GM15510 (cell line): Measurements from ENCODE around the gene ICA1.

Experiments
- POLR2A ChIP-seq: IDR thresholded peaks from 3 replicates; pipeline ENCODE4 v1.6.1; 2011; ENCODE audit warnings: borderline replicate concordance; ENCODE audit not compliant: insufficient read length; ENCODE audit errors: extremely low read depth

The ICA1 gene

DNA sequence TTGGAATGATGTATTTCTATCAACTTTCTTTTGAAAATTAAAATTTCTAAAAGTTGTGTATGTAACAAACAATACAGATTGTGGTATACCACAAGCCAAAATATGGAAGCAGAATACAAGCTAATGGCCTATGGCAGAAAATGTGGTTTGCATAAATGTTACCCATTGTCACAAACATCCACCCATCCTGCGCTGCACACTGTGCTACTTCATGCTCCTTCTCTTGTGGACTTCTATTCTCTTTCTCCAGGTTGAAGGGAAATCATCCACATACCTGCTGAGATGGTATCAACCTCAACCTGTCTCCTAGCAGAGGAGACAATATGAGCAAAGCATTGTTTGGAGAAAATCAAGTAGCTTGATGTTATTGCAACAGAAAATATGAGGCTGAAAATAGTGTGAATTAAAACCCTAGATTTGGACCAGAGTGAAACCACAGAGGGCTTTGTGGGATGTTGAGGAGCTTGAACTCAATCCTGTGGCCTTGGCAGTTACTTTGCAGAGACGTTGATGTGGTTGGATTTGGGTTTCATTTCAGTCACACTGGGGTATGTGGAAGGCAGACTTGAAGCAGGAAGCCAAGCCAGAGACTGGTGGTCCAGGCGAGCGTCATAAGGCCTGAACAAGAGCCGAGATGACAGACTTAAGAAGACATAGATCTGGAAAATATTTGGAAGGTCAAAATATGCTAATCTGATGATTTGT, 63.8 kb downstream of the ICA1 start:
- no peak for TF ChIP-seq POLR2A

DNA sequence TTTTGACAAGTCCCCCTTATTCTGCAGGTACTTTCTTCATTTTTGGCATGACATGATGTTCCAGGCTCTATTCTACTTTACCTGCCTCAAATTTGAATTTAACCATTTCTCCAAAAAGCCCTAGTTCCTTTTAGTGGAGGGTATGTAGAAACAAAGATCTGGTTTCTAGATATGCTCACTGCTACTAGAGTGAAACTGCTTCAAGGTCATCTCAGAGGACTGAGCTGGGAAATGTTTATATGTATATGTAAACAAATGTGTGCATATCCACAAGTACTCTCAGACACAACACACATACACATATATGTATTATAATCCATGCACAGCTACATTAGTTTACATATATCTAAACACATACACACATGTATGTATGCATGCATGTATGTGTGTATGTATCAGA, 69.1 kb downstream of the ICA1 start:
- no peak for TF ChIP-seq POLR2A

DNA sequence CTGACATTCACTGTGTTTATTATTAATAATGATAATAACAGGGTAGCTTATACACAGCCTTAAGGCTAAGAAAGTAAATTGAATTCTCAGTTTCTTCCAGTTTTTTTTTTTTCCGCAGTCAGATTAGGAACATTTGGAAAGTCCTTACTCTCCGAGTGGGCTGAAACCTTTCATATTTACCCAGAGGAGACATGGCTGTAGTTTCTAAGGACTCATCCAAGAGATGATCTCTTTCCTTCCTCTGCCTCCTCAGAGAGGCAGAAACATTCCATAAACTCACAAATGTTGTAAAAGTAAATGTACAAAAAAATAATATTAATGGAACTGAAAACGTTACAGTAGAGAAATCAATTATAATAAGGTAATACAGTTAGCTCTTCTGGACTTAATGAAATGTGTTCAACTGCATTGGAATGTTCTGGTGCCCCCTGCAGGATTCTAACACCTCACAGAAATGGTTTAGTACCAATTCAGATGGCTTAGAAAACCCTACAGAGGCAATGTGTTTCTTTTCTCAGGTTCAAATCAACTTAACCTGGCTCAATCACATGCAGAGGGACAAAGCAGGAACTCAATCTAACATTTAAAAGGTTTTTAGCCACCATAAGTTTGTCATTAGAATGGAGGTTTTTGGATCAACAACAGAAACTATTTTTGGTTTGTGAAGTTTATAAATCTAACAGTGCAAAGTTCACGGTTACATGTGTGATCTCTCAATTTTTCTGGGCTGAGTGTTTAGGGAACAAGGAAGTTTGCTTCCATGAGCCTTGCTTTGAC, 71.7 kb downstream of the ICA1 start:
- TF ChIP-seq POLR2A, result no peak

DNA sequence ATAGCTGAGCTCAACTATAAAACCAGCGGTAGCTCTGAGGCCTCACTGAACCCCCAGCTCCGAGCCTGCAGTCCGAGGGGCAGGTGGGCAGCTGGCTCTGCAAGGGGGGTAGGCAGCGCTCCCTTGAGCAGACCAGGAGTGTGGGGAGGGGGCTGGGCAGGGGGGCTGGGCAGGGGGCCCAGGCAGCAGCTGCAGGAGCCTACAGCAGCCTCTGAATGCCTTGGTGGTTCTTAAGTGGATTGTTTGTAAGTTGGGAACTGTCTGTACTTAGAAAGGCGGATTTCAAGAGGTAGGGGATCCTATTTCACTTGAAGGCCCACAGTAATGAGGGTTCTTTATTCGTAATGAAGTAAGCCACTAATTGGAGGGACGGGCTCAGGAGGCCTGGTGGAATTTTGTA, 72.3 kb downstream of the ICA1 start:
- no peak for TF ChIP-seq POLR2A

DNA sequence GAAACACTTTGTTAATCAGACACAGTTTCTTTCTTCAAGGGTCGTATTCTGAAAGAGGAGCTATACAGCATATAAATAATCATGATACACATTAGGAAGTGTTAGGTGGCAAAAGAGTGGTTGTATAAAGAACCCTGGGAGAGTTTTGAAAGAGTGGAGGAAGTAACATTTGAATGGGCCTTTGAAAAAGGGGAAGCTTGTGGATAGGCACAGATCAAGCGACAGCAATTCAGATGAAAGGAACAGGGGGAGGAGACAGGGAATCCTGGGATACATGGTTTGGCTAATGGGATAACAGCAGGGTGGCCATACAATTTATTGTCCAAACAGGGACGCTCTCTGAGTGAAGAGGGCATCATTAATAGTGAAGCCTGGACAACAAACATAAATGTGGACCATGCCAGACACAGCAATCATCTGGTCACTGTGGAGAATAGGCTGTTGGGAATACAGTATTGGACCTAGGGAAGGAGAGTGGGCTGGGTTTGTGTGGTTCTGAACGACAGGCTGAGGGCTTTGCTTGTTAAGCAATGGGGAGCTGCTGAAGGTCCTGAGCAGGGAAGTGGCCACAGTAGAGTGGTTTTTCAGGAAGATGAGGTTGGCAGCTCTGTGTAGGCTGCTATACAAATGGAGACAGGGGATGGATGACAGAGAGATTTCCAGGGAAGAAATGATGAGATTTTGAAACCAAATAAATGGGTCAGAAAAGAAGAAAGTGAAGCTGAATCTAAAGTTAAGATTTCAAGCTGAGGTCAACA, 75.9 kb downstream of the ICA1 start:
- TF ChIP-seq POLR2A, result no peak

DNA sequence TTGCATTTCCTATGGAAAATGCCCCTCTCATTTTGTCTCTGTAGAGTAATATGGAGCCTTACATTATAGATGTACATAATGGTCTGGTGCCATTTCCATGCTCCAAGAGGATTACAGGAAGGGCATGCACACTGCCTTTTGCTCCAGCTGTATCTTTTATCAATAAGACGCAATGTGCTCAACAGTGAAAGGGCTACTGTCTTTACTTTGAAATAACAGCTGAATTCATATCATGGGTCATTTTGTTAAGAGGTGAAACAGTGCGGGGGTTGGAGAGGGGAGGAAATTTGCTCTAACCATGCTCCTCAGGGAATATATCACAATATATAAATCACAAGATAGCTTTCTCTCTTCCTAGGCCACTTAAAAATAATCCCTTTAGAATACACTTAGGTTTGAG, 77.7 kb downstream of the ICA1 start:
- TF ChIP-seq POLR2A, result no peak

DNA sequence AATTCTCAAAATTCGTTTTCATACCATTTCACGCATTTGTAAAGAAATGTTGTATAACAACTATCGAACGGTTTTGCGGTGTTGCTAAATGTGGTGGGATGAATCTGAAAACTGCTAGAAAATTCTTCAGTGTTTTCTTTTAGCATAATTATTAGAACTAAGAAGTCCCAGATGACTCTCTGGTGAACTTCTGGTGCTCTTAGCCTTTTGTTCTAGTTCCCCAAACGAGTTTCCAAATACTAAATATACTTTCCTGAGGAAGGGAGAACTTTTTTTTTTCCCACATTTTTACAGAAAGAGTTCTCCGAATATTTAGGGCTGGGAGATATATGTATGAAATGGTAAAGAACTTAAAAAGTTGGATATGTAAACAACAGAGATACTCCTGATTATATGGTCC, 82.5 kb downstream of the ICA1 start:
- TF ChIP-seq POLR2A, result no peak

DNA sequence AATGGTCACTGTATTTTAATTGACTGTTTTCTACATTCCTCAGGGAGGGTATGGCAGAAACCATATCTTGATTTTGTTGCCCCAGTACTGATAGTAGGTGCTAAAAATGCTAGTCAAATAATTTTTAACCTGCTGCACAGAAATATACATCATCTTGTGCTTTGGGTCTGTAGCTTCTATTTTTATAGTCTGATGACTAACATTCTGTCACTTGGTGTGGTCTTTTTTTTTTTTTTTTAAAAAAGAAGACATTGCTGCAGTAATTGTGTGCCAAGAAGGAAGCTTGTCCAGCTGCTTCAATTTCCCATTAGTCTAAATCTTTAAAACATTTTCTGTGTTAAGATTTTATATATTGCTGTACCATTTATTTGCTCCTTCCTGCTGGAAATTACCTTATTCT, 83.6 kb downstream of the ICA1 start:
- TF ChIP-seq POLR2A, result no peak

DNA sequence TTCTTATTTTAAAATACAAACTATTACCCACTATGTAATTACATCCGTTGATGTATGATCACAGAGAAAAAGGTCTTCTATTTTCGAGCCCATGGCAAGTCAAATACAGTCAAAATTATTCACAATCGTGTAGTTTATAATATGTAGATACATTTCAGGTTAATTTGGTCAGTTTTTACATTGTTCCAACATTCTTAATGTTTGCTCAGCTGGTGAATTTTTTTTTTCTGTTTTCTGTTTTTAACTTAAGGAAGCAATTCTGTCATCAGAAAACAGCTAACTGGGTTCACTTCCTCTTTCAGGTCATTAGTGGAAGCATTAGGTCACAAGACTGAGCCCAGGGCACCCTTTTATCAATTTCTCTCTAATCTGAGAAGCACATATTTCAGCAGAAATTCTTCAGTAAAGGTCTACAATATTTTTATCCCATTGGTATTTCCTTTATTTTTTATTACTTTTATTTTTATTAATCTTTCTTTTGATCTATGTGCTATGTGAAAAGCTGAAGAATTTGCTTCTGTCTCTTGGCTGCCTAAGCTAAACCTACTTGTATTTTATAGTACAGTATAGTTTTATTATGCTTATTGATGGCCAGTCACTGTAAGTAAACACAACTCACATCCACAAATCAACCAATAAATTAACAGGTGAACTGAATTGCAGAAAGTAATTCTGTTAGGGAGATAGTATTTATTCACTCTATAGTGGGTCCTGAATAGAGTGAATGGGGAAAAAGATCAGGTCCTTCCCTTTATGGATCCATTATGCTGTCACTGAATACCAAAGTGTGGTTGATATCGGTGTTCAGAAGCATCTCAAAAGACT, 84.6 kb downstream of the ICA1 start:
- TF ChIP-seq POLR2A, result no peak

DNA sequence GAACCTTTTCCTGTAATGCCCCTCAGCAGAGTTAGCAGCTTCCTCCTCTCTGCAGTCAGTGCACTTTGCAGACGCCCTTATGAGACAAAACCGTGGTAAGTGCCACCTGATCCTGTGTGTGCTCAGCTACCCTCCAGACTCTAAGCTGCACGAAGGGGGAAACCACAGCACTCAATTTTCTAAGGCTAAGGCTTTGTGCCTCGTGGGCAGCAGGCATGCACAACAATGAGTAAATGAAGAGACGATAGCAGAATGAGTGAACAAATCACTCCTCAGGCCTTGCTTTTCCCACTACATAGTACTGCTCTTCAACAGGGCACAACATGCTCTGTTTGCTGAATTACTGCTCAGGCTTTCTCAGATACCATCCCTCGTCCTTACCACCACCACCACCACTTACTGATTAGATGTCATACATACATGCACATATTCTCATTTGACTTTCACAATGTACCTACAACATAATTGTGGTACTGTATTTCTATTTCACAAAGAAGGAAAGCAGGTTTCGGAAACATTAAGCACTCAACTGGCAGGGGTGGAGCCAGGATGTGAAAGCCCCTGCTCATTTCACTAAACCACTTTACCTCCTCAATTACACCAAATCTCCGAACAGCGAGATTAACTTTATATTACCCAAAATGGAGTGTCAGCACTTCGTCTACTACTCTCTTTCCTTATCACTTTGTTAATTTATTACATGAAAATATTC, 85.4 kb downstream of the ICA1 start:
- peak; percentile 14 for TF ChIP-seq POLR2A

DNA sequence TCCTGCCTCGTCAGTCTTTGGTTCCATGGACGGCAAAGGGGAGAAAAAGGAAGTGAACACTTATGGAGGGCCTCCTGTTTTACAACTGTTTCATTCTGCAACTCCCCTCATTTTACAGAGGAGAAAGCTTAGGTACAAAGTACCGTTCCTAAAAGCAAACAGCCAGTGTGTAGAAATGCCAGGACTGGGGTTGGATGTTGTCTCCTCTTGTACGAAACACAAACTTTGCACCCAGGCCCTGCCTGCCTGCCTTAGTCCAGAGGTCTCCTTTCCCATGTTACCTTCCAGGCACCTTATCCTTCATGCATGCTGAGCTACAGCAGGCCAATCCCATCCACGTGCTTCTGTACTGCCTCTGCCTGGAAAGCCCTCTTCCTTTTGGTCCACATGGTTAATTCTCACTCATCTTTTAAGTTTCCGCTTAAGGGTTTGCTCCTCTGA, 86.0 kb downstream of the ICA1 start:
- no peak for TF ChIP-seq POLR2A

DNA sequence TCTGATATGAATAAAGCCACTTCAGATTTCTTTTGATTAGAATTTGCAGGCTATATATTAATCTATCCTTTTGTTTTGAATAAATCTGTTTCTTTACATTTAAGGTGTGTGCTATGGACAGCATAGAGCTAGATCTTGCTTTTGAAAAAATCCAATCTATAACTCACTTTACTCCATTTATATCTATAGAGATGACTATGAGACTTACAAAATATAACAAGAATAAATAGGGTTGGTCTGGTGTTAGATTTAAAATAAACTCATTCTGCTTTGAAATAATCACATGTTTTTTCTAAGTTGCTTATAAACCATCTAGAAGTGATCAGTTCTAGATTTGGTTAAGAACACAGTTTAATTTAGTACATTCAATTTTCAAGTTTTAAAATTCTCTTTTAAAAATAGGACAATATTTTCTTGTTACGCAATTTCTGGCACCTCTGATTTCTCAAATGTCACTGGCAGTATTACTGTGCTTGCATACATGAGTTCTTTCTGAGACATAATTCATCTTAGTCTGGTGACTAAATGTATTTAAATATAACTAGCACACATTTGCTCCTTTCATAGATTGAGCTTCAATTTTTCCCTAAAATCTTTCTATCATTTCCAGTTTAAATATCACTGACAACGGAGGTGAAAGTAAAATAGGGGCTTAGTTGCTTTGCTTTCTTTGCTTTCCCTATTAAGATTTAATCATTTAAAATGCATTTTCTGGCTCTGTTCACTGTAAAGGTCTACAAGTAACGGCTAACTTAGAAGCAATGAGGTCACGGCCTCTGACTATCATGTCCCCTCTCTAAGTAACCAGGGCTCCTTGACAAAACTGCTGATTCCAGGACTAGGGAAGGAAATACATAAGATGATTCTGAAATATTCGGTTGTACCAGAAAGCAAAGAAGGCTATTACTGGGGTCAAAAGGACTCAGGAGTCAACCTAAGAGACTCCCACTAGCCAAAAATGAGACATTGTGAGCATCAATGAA, 89.3 kb downstream of the ICA1 start:
- no peak for TF ChIP-seq POLR2A

DNA sequence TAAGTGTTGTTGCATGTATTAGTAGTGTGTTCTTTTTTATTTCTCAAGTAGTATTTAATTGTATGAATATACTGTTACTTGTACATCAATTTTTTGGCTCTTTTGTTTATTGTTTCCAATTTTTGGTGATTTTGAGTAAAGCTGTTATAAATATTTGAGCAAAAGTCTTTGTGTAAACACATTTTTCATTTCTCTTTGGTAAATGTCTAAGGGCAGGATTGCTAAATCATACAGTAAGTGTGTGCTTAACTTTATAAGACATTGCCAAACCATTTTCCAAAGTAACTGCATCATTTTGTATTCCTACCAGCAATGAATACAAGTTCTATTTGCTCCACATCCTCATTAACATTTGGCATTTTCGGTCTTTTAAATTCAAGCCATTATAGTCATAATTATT, 92.8 kb downstream of the ICA1 start:
- TF ChIP-seq POLR2A, result no peak

DNA sequence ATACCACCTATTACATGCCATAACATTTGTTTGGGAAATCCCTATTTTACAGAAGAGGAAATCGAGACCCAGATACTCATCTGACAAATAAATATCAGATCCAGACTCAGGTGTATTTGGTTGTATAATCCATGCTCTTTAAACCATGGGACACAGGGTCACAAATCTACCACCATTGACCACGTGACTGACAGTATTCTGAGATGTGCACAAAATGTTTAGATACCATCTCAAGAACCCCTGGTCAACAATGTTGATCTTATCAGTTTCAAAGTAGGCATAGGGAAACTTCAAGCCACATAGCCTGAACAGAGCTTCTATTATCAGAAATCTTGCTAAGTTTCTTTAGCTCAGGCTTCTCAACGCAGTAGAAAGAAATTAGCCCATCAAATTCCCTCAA, 93.6 kb downstream of the ICA1 start:
- TF ChIP-seq POLR2A, result no peak

DNA sequence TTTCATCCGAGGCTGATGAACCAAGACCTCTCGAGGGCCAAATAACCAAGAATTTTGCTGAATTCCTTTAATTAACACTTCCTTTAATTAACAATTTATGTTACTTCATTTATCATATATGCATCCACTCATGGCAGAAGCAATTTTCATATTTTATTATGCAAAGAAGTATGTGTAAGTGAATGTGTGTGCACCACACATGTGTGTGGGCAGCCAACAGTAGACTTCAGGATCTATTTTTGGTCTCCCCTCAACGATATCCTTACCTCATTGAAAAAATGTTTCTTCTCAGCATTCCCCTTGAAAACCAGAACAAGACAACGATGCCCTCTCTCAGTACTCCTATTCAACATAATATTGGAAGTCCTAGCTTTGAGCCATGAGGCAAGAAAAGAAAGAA, 96.8 kb downstream of the ICA1 start:
- TF ChIP-seq POLR2A, result no peak
